K562 (cell line): ENCODE data around the gene RPP21. TPM values are rescaled to one million over a fixed set of nuclear protein-coding genes. Genes with fewer than 3 reads are reported as not detected.
A peak's percentile ranks its signal among the peaks of the same experiment; 100 is the strongest.

ENCODE experiments used
- ATAC-seq: fragments of 200-7000 bp; cut with Tn5 transposase; 3 replicates; pipeline ENCODE4 v1.9.1; 2020; ENCODE audit warnings: moderate library complexity
- BruUV-seq: library from RNA; stranded (reverse); fragments of 400-500 nt; replicated peaks from 2 replicates; lab custom pipeline; 2021; lab: Mats Ljungman, UMichigan
- CTCF ChIA-PET: fragments of 300-600 bp; formaldehyde crosslinking; extraction: SDS; loops from one replicate; lab custom pipeline; 2021; ENCODE audit warnings: low intra/inter-chr PET ratio; lab: Yijun Ruan, JAX
- POLR2A ChIA-PET: fragments of 300-600, 350-650 bp; sonication (Branson Sonifier 250); formaldehyde crosslinking; extraction: SDS; loops from one replicate; lab custom pipeline; 2021; ENCODE audit warnings: antibody characterized with exemption, inconsistent platforms; lab: Yijun Ruan, JAX
- DNase-seq, 4 experiments: peaks; one replicate each; pipeline versions ENCODE4 v3.0.0 to v3.0.0-alpha.2; 2011 to 2018; ENCODE audit warnings: low spot score in 3 of 4, mixed read lengths in 3 of 4; ENCODE audit errors: extremely low read depth in 1 of 4
- FAIRE-seq: peaks from 2 replicates; lab custom pipeline; 2011; peaks lifted over from hg19 to GRCh38; lab: Jason Lieb, UNC
- H2AFZ ChIP-seq: 2 replicates; pipeline ENCODE4 v1.6.0; 2011; ENCODE audit warnings: low read depth, low read length, control low read depth, inconsistent platforms
- H3K27ac ChIP-seq: fragments of 200-600 bp; 3 replicates; pipeline ENCODE4 v1.8.0; 2011; ENCODE audit warnings: low read depth, mild to moderate bottlenecking, control low read depth, inconsistent platforms, low read length, moderate library complexity, mixed read lengths; ENCODE audit errors: extremely low read depth
- H3K27me3 ChIP-seq, 2 experiments: fragments of 300-600 bp in 1 of 2; 2 replicates in 1 of 2; 3 replicates in 1 of 2; pipeline versions ENCODE4 v1.6.0 to v1.8.0; 2011; ENCODE audit warnings: inconsistent platforms in 2 of 2, low read length in 2 of 2, mild to moderate bottlenecking in 1 of 2, mixed read lengths in 1 of 2, moderate library complexity in 1 of 2; ENCODE audit not compliant: control insufficient read depth in 2 of 2, insufficient read depth in 2 of 2
- H3K36me3 ChIP-seq: fragments of 300-600 bp; 3 replicates; pipeline ENCODE4 v1.8.0; 2011; ENCODE audit warnings: mild to moderate bottlenecking, low read length, inconsistent platforms; ENCODE audit not compliant: control insufficient read depth, insufficient read depth
- H3K4me1 ChIP-seq, 2 experiments: fragments of 200-600 bp in 1 of 2; replicated peaks in 1 of 2; 2 replicates in 1 of 2; 3 replicates in 1 of 2; pipeline versions ENCODE4 v1.5.1 to v1.8.0; 2011; ENCODE audit warnings: inconsistent platforms in 2 of 2, low read length in 2 of 2, mild to moderate bottlenecking in 1 of 2, mixed read lengths in 1 of 2, moderate library complexity in 1 of 2; ENCODE audit not compliant: control insufficient read depth in 2 of 2, insufficient read depth in 2 of 2
- H3K4me2 ChIP-seq: 2 replicates; pipeline ENCODE4 v1.6.1; 2011; ENCODE audit warnings: low read length, control low read depth, inconsistent platforms, mixed read lengths; ENCODE audit not compliant: insufficient read depth
- H3K4me3 ChIP-seq: fragments of 200-600 bp; sonication (generic), shearing (Covaris generic); 2 replicates; pipeline ENCODE4 v1.5.1; 2016; ENCODE audit warnings: control low read depth, inconsistent platforms
- H3K79me2 ChIP-seq: fragments of 200-600 bp; 3 replicates; pipeline ENCODE4 v1.8.0; 2011; ENCODE audit warnings: low read length, inconsistent platforms; ENCODE audit not compliant: control insufficient read depth, insufficient read depth
- H3K9ac ChIP-seq, 2 experiments: 2 replicates each; pipeline versions ENCODE4 v1.6.0 to v1.6.1; 2011; ENCODE audit warnings: low read depth in 2 of 2, low read length in 2 of 2, control low read depth in 1 of 2, inconsistent platforms in 1 of 2, mild to moderate bottlenecking in 1 of 2, mixed read lengths in 1 of 2; ENCODE audit not compliant: insufficient read depth in 1 of 2
- H3K9me1 ChIP-seq: one replicate; pipeline ENCODE4 v1.6.0; 2011; ENCODE audit warnings: inconsistent platforms, mild to moderate bottlenecking, low read length, moderate library complexity; ENCODE audit not compliant: control insufficient read depth, insufficient read depth
- H3K9me3 ChIP-seq: replicated peaks from 2 replicates; pipeline ENCODE4 v1.5.1; 2011; ENCODE audit warnings: low read depth, low read length, inconsistent platforms; ENCODE audit not compliant: control insufficient read depth, insufficient read depth
- H4K20me1 ChIP-seq: replicated peaks from 2 replicates; pipeline ENCODE4 v1.6.1; 2011; ENCODE audit warnings: low read length, inconsistent platforms, mixed read lengths; ENCODE audit not compliant: control insufficient read depth, insufficient read depth
- CSDE1 ChIP-seq, 2 experiments: fragments of 450-650 bp; IDR thresholded peaks; 2 replicates each; pipeline ENCODE4 v1.6.1; 2016; ENCODE audit warnings: mild to moderate bottlenecking in 1 of 2
- MCM2 ChIP-seq: fragments of 450-650 bp; IDR thresholded peaks from 2 replicates; pipeline ENCODE4 v1.6.1; 2017; ENCODE audit warnings: low read depth, mild to moderate bottlenecking
- NFE2L1 ChIP-seq: fragments of 450-650 bp; IDR thresholded peaks from 2 replicates; pipeline ENCODE4 v1.6.1; 2016; ENCODE audit warnings: missing genetic modification characterization, low read depth, mild to moderate bottlenecking, missing compliant biosample characterization, moderate library complexity, borderline replicate concordance
- POLR2A ChIP-seq: fragments of 450-650 bp; conservative IDR thresholded peaks from 2 replicates; pipeline ENCODE4 v1.6.1; 2016
- PRMT5 ChIP-seq: sonication (generic); formaldehyde crosslinking; IDR thresholded peaks from 2 replicates; pipeline ENCODE4 v1.5.0; 2020; ENCODE audit warnings: missing genetic modification reagents
- SPI1 ChIP-seq: IDR thresholded peaks from 2 replicates; pipeline ENCODE4 v1.6.1; 2011; ENCODE audit warnings: low read depth, low read length, control low read depth, borderline replicate concordance
- SRSF9 ChIP-seq: fragments of 200-400 bp; formaldehyde crosslinking; IDR thresholded peaks from 2 replicates; pipeline ENCODE4 v1.6.1; 2017; ENCODE audit warnings: low read depth, low read length, borderline replicate concordance
- XRCC3 ChIP-seq: fragments of 450-650 bp; IDR thresholded peaks from 2 replicates; pipeline ENCODE4 v1.6.1; 2017; ENCODE audit warnings: mild to moderate bottlenecking, moderate library complexity
- ZNF274 ChIP-seq: IDR thresholded peaks from 2 replicates; pipeline ENCODE4 v1.6.1; 2011; ENCODE audit warnings: low read depth, mild to moderate bottlenecking, low read length, moderate library complexity, borderline replicate concordance
- ZNF609 ChIP-seq: sonication (generic); formaldehyde crosslinking; IDR thresholded peaks from 2 replicates; pipeline ENCODE4 v1.8.1; 2023; ENCODE audit warnings: missing genetic modification reagents, mild to moderate bottlenecking, borderline replicate concordance
- WGBS: fragments of 100-300 bp; shearing (Covaris generic); methylation state at CpG from one replicate; pipeline ENCODE4 v1.1.6; 2016; ENCODE audit warnings: low coverage, mixed read lengths; ENCODE audit not compliant: insufficient coverage; ENCODE audit errors: missing lambda C conversion rate; 5-methylcytosine and 5-hydroxymethylcytosine counted together
- in situ Hi-C: fragments of 300-500 bp; cut with MboI; formaldehyde crosslinking; loops from 4 replicates; pipeline ENCODE4 v1.15.0; 2018; ENCODE audit warnings: inconsistent platforms, mixed read lengths
- intact Hi-C: fragments of 100-400 bp; cut with micrococcal nuclease; formaldehyde crosslinking; loops from 2 replicates; pipeline ENCODE4 v1.14.2; 2022
- polyA plus RNA-seq, 8 experiments: library from polyadenylated mRNA; depleted of rRNA in 4 of 8; stranded (reverse) in 5 of 8; unstranded in 3 of 8; fragments of >200 nt; fragmentation: Nextera tagmentation in 2 of 8; fragmentation: Illumina TruSeq in 1 of 8; extraction: Ambion mirVana in 2 of 8; extraction: Trizol in 1 of 8; gene quantifications; 2 replicates each; pipeline versions ENCODE4 v1.2.1 to v1.2.3, GENCODE V29; 2011 to 2014; ENCODE audit warnings: inconsistent platforms in 1 of 8, missing spikeins in 1 of 8
- total RNA-seq, 7 experiments: library from RNA; depleted of rRNA in 6 of 7; stranded (reverse); fragments of >200 nt in 6 of 7; fragmentation: Illumina TruSeq in 2 of 7; extraction: Trizol in 2 of 7; gene quantifications; 2 replicates each; pipeline versions ENCODE4 v1.2.1 to v1.2.3, GENCODE V29; 2011 to 2021; ENCODE audit warnings: low replicate concordance in 1 of 7
- TF ChIP-seq, protein P1 (sequence below): fragments of 450-650 bp; formaldehyde crosslinking; IDR thresholded peaks from 2 replicates; pipeline ENCODE4 v1.4.0; 2022; ENCODE audit warnings: missing genetic modification characterization
- TF ChIP-seq, protein P2 (sequence below): fragments of 250-450 bp; sonication (Bioruptor Pico); IDR thresholded peaks from 2 replicates; pipeline ENCODE4 v1.8.0; 2022; ENCODE audit warnings: inconsistent platforms, mild to moderate bottlenecking, moderate library complexity, borderline replicate concordance

Gene RPP21
- total and polyA plus RNA-seq, 9 of the 15 experiments (the other 6 are each of a cell fraction or from before 2014, with no cell fraction given): 62.1 to 362 (median 166) TPM

- CTCF ChIA-PET: no interaction called here
- intact Hi-C loops: no loop called here
- no peak for FAIRE-seq
Observed at GRCh38 chr6:30386166-30386565, 41.2 kb downstream of the RPP21 start.

DNA sequence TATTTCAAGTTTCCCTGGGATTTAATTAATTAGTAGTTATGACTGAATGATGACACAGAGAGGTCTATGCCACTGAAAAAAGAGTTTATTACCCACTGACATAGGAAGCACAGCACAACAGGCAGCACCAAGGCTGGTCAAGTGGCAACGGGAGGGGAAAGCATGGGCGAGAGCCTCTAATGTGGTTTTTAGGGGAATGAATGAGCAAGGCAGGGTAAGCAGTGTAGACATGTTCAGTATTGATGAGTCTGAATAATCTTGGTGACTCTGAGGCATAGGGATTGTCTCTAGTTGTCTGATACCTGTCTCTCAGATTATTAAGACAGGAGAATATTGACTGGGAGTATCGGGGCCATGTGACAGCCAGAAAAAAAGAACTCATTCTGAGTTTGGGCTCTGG, 46.3 kb downstream of the RPP21 start:
- H3K27me3 ChIP-seq: peaks cover 34 to 42% of the 10 kb centered on the region in 2 experiments
- no peak for ATAC-seq
- DNase-seq: no peak
- no peaks in the 10 kb centered on the region for H3K4me1 ChIP-seq
- H3K9ac ChIP-seq: no peak overlapping the region
- CTCF ChIA-PET: no interaction called here
- H3K4me3 ChIP-seq: no peak overlapping the region
- H2AFZ ChIP-seq: no peak overlapping the region
- H3K79me2 ChIP-seq: no peaks in the 10 kb centered on the region
- H3K4me2 ChIP-seq: no peak overlapping the region
- no TSS peak for BruUV-seq
- no peaks in the 10 kb centered on the region for H4K20me1 ChIP-seq
- POLR2A ChIA-PET: interaction anchor here (0.6 kb wide), 1 partner anchor 20 kb away, joined by 3 read pairs; no protein-coding TSS in a partner anchor
- intact Hi-C loops: no loop called here
- in situ Hi-C loops: no loop called here
- no peak for FAIRE-seq
- H3K36me3 ChIP-seq: no peaks in the 10 kb centered on the region
- H3K9me3 ChIP-seq: no peaks in the 10 kb centered on the region
- no peaks in the 10 kb centered on the region for H3K9me1 ChIP-seq
- 0% methylated on average over 3 of the region's 3 CpGs for WGBS
- no peak overlapping the region for H3K27ac ChIP-seq
- TF ChIP-seq MCM2 (no peak), NFE2L1 (tag) (no peak), ZNF609 (CRISPR knock-in tag) (no peak)
- TF ChIP-seq, protein P1, sequence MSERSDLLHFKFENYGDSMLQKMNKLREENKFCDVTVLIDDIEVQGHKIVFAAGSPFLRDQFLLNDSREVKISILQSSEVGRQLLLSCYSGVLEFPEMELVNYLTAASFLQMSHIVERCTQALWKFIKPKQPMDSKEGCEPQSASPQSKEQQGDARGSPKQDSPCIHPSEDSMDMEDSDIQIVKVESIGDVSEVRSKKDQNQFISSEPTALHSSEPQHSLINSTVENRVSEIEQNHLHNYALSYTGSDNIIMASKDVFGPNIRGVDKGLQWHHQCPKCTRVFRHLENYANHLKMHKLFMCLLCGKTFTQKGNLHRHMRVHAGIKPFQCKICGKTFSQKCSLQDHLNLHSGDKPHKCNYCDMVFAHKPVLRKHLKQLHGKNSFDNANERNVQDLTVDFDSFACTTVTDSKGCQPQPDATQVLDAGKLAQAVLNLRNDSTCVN (CRISPR knock-in tag): no peak
- TF ChIP-seq, protein P2, sequence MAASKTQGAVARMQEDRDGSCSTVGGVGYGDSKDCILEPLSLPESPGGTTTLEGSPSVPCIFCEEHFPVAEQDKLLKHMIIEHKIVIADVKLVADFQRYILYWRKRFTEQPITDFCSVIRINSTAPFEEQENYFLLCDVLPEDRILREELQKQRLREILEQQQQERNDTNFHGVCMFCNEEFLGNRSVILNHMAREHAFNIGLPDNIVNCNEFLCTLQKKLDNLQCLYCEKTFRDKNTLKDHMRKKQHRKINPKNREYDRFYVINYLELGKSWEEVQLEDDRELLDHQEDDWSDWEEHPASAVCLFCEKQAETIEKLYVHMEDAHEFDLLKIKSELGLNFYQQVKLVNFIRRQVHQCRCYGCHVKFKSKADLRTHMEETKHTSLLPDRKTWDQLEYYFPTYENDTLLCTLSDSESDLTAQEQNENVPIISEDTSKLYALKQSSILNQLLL (CRISPR knock-in tag): no peak

More at GRCh38 chr6:30386166-30386565, 41.2 kb downstream of the RPP21 start:
- 0% methylated on average over 3 of the region's 3 CpGs for WGBS
- ATAC-seq: no peak
- Histone ChIP-seq H3K4me3 (no peak overlapping the region), H3K27ac (no peak overlapping the region), H2AFZ (no peak overlapping the region), H3K36me3 (no peaks in the 10 kb centered on the region), H3K9me1 (no peaks in the 10 kb centered on the region)
- no TSS peak for BruUV-seq
- in situ Hi-C loops: no loop called here
- TF ChIP-seq XRCC3: no peak
- no peak for TF ChIP-seq POLR2A
- peak; percentile 80 for TF ChIP-seq SPI1
- no peak for TF ChIP-seq PRMT5 (CRISPR knock-in tag)
- no peak for TF ChIP-seq SRSF9
- no peak for TF ChIP-seq CSDE1 (IDR thresholded peaks at IDR 0.05)
- TF ChIP-seq ZNF274: no peak
- TF ChIP-seq, all 486 proteins: peak for 1
- H3K79me2 ChIP-seq: no peaks in the 10 kb centered on the region
- no peak overlapping the region for H3K4me2 ChIP-seq
- H3K27me3 ChIP-seq: peaks cover under 1 to 3% of the 10 kb centered on the region in 2 experiments; a peak in 2 of 5 replicates
- DNase-seq: no peak
- H3K4me1 ChIP-seq: no peaks in the 10 kb centered on the region
- no peaks in the 10 kb centered on the region for H4K20me1 ChIP-seq
- POLR2A ChIA-PET: no interaction called here
- no peaks in the 10 kb centered on the region for H3K9me3 ChIP-seq
- no peak overlapping the region for H3K9ac ChIP-seq
